Keratinocyte (primary cell): ENCODE data around the gene NPHS1. TPM values are rescaled to one million over a fixed set of nuclear protein-coding genes. Genes with fewer than 3 reads are reported as not detected.

Source experiments
- DNase-seq: peaks from one replicate; pipeline ENCODE4 v3.0.0-alpha.2; 2011; ENCODE audit warnings: low read depth, missing footprints, low spot score
- FAIRE-seq: peaks from 2 replicates; lab custom pipeline; 2011; peaks lifted over from hg19 to GRCh38; lab: Jason Lieb, UNC
- H2AFZ ChIP-seq: 2 replicates; pipeline ENCODE4 v1.6.0; 2012; ENCODE audit warnings: low read length, control low read depth, inconsistent platforms; ENCODE audit not compliant: control insufficient read depth
- H3K27ac ChIP-seq: 2 replicates; pipeline ENCODE4 v1.5.1; 2011; ENCODE audit warnings: low read length; ENCODE audit not compliant: control insufficient read depth, insufficient read depth
- H3K27me3 ChIP-seq: 3 replicates; pipeline ENCODE4 v1.6.0; 2011; ENCODE audit warnings: low read length; ENCODE audit not compliant: control insufficient read depth, insufficient read depth; ENCODE audit errors: extremely low read depth
- H3K36me3 ChIP-seq, 2 experiments: 2 replicates in 1 of 2; 3 replicates in 1 of 2; pipeline ENCODE4 v1.5.1; 2011; ENCODE audit warnings: low read length in 2 of 2, mild to moderate bottlenecking in 1 of 2; ENCODE audit not compliant: control insufficient read depth in 2 of 2, insufficient read depth in 2 of 2; ENCODE audit errors: extremely low read depth in 1 of 2
- H3K4me1 ChIP-seq: 3 replicates; pipeline ENCODE4 v1.5.1; 2011; ENCODE audit warnings: low read length; ENCODE audit not compliant: control insufficient read depth, insufficient read depth; ENCODE audit errors: extremely low read depth
- H3K4me2 ChIP-seq: 3 replicates; pipeline ENCODE4 v1.6.0; 2011; ENCODE audit warnings: low read depth, low read length; ENCODE audit not compliant: control insufficient read depth, insufficient read depth; ENCODE audit errors: extremely low read depth
- H3K4me3 ChIP-seq, 3 experiments: fragments of 200-600 bp in 1 of 3; sonication (generic) in 1 of 3; 2 replicates in 2 of 3; 3 replicates in 1 of 3; pipeline ENCODE4 v1.5.1; 2011 to 2016; ENCODE audit warnings: low read length in 3 of 3, mild to moderate bottlenecking in 3 of 3, control low read depth in 2 of 3, inconsistent platforms in 1 of 3, low read depth in 1 of 3, mixed read lengths in 1 of 3, mixed run types in 1 of 3, moderate library complexity in 1 of 3; ENCODE audit not compliant: control insufficient read depth in 2 of 3, insufficient read depth in 2 of 3; ENCODE audit errors: extremely low read depth in 1 of 3
- H3K79me2 ChIP-seq: 2 replicates; pipeline ENCODE4 v1.6.0; 2012; ENCODE audit warnings: low read length; ENCODE audit not compliant: control insufficient read depth, insufficient read depth
- H3K9ac ChIP-seq: 3 replicates; pipeline ENCODE4 v1.6.0; 2011; ENCODE audit warnings: low read length; ENCODE audit not compliant: control insufficient read depth, insufficient read depth; ENCODE audit errors: extremely low read depth
- H3K9me1 ChIP-seq: 3 replicates; pipeline ENCODE4 v1.6.0; 2011; ENCODE audit warnings: low read length; ENCODE audit not compliant: control insufficient read depth, insufficient read depth; ENCODE audit errors: extremely low read depth
- H3K9me3 ChIP-seq: 2 replicates; pipeline ENCODE4 v1.5.1; 2012; ENCODE audit warnings: low read depth, low read length; ENCODE audit not compliant: control insufficient read depth
- H4K20me1 ChIP-seq: 3 replicates; pipeline ENCODE4 v1.6.0; 2011; ENCODE audit warnings: low read length; ENCODE audit not compliant: control insufficient read depth, insufficient read depth; ENCODE audit errors: extremely low read depth
- EZH2 ChIP-seq: IDR thresholded peaks from one replicate; pipeline ENCODE4 v1.6.1; 2012; ENCODE audit warnings: inconsistent platforms, mild to moderate bottlenecking, low read length, moderate library complexity
- dilution Hi-C: fragments of 300-500 bp; cut with MboI; formaldehyde crosslinking; loops from one replicate; pipeline ENCODE4 v1.7.0; 2020; ENCODE audit warnings: low sequenced_read_pairs; ENCODE audit not compliant: extremely low pct_ligation_motif_present
- polyA plus RNA-seq, 5 experiments: library from polyadenylated mRNA; depleted of rRNA in 3 of 5; stranded (reverse) in 3 of 5; stranded (forward) in 1 of 5; unstranded in 1 of 5; fragments of >200 nt; gene quantifications; 1 replicate in 1 of 5; 2 replicates in 3 of 5; 3 replicates in 1 of 5; pipeline versions ENCODE4 v1.2.1 to v1.2.3, GENCODE V29; 2011 to 2012; ENCODE audit warnings: missing spikeins in 2 of 5, low read depth in 1 of 5, low replicate concordance in 1 of 5
- TF ChIP-seq, protein P1 (sequence below), 3 experiments: IDR thresholded peaks in 1 of 3; conservative IDR thresholded peaks in 1 of 3; optimal IDR thresholded peaks in 1 of 3; 2 replicates in 2 of 3; 3 replicates in 1 of 3; pipeline versions ENCODE3 to v1.5.1; 2011; ENCODE audit warnings: low read length in 3 of 3, mild to moderate bottlenecking in 3 of 3, moderate library complexity in 2 of 3, control low read depth in 1 of 3, inconsistent platforms in 1 of 3; ENCODE audit not compliant: insufficient read depth in 2 of 3; ENCODE audit errors: extremely low read depth in 1 of 3

Gene NPHS1
- polyA plus RNA-seq, 1 donor (not counting 4 experiments of a cell fraction or from before 2014, with no cell fraction given), result not detected

GRCh38 chr19:35787227-35787799 lies 65.0 kb downstream of the NPHS1 start:
- no peaks in the 10 kb centered on the region for H3K27me3 ChIP-seq
- H3K9me1 ChIP-seq, result no peaks in the 10 kb centered on the region
- DNase-seq (no peak), FAIRE-seq (no peak)
- no peaks in the 10 kb centered on the region for H3K9me3 ChIP-seq
- peaks cover 2% of the 10 kb centered on the region for H4K20me1 ChIP-seq
- no peak overlapping the region for H3K4me3 ChIP-seq
- no peak for TF ChIP-seq EZH2
- TF ChIP-seq, protein P1, sequence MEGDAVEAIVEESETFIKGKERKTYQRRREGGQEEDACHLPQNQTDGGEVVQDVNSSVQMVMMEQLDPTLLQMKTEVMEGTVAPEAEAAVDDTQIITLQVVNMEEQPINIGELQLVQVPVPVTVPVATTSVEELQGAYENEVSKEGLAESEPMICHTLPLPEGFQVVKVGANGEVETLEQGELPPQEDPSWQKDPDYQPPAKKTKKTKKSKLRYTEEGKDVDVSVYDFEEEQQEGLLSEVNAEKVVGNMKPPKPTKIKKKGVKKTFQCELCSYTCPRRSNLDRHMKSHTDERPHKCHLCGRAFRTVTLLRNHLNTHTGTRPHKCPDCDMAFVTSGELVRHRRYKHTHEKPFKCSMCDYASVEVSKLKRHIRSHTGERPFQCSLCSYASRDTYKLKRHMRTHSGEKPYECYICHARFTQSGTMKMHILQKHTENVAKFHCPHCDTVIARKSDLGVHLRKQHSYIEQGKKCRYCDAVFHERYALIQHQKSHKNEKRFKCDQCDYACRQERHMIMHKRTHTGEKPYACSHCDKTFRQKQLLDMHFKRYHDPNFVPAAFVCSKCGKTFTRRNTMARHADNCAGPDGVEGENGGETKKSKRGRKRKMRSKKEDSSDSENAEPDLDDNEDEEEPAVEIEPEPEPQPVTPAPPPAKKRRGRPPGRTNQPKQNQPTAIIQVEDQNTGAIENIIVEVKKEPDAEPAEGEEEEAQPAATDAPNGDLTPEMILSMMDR (optimal IDR thresholded peaks at IDR 0.05 in 1 of 3, IDR thresholded peaks at IDR 0.05 in 1 of 3, conservative IDR thresholded peaks at IDR 0.05 in 1 of 3; ENCODE audit: extremely low read depth in 1 of 3, insufficient read depth in 2 of 3, low read length in 3 of 3), result no peak
- H3K4me1 ChIP-seq, result no peaks in the 10 kb centered on the region
- H3K9ac ChIP-seq, result no peak overlapping the region
- no peak overlapping the region for H3K27ac ChIP-seq
- no peaks in the 10 kb centered on the region for H3K36me3 ChIP-seq
- H3K4me2 ChIP-seq, result no peak overlapping the region
- H2AFZ ChIP-seq, result no peak overlapping the region
- no peaks in the 10 kb centered on the region for H3K79me2 ChIP-seq
- dilution Hi-C loops, result no loop called here

DNA sequence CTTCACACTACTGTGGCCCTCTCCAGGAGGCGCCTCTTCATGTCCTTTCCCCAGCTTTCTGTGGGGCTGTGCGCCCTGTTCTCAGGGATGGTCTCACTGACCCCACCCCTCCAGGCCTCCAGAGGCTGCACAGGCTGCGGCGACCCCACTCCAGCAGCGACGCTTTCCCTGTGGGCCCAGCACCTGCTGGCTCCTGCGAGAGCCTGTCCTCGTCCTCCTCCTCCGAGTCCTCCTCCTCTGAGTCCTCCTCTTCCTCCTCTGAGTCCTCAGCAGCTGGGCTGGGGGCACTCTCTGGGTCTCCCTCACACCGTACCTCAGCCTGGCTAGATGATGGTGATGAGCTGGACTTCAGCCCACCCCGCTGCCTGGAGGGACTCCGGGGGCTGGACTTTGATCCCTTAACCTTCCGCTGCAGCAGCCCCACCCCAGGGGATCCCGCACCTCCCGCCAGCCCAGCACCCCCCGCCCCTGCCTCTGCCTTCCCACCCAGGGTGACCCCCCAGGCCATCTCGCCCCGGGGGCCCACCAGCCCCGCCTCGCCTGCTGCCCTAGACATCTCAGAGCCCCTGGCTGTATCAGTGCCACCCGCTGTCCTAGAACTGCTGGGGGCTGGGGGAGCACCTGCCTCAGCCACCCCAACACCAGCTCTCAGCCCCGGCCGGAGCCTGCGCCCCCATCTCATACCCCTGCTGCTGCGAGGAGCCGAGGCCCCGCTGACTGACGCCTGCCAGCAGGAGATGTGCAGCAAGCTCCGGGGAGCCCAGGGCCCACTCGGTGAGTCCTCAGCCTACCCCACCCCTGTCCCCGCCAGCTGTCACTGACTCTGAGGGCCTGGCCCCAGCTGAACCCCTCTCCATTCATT lies 65.8 kb downstream of the NPHS1 start:
- FAIRE-seq, result no peak
- Histone ChIP-seq H3K4me1 (no peaks in the 10 kb centered on the region), H3K9me1 (no peaks in the 10 kb centered on the region), H3K36me3 (no peaks in the 10 kb centered on the region), H3K9me3 (no peaks in the 10 kb centered on the region), H2AFZ (no peak overlapping the region), H4K20me1 (peaks cover 2% of the 10 kb centered on the region), H3K9ac (no peak overlapping the region), H3K4me2 (no peak overlapping the region), H3K27ac (no peak overlapping the region), H3K4me3 (no peak overlapping the region), H3K27me3 (no peaks in the 10 kb centered on the region), H3K79me2 (no peaks in the 10 kb centered on the region)
- no peak for TF ChIP-seq EZH2
- TF ChIP-seq, protein P1 (optimal IDR thresholded peaks at IDR 0.05 in 1 of 3, IDR thresholded peaks at IDR 0.05 in 1 of 3, conservative IDR thresholded peaks at IDR 0.05 in 1 of 3; ENCODE audit: extremely low read depth in 1 of 3, insufficient read depth in 2 of 3, low read length in 3 of 3), result no peak
- dilution Hi-C loops, result no loop called here
- DNase-seq, result no peak
